Heart left ventricle (tissue), 16 donors: ENCODE measurements around the gene LAPTM5. TPM values are rescaled to one million over a fixed set of nuclear protein-coding genes. Genes with fewer than 3 reads are reported as not detected.

ENCODE experiments used
- ATAC-seq, 4 donors: fragments of 200-7000 bp; cut with Tn5 transposase; one replicate each; pipeline ENCODE4 v1.9.1; 2020 to 2022; ENCODE audit warnings: moderate library complexity in 4 of 4, mild to moderate bottlenecking in 3 of 4, moderate number of reproducible peaks in 1 of 4
- DNase-seq, 5 donors: peaks; one replicate each; pipeline ENCODE4 v3.0.0-alpha.2; 2020
- H3K27ac ChIP-seq, 12 donors: fragments of 200-600 bp; sonication (generic) in 4 of 12; one replicate each; pipeline versions ENCODE4 v1.5.0 to v1.8.0; 2016 to 2022; ENCODE audit warnings: mild to moderate bottlenecking in 2 of 12
- H3K27me3 ChIP-seq, 9 donors: fragments of 200-600 bp; sonication (generic) in 2 of 9; one replicate each; pipeline versions ENCODE4 v1.5.1 to v1.8.0; 2016 to 2022; ENCODE audit warnings: mild to moderate bottlenecking in 3 of 9
- H3K36me3 ChIP-seq, 9 donors: fragments of 200-600 bp; sonication (generic) in 2 of 9; one replicate each; pipeline versions ENCODE4 v1.5.0 to v1.8.0; 2018 to 2022; ENCODE audit warnings: mild to moderate bottlenecking in 2 of 9
- H3K4me1 ChIP-seq, 12 donors: fragments of 200-600 bp; sonication (generic) in 4 of 12; one replicate each; pipeline versions ENCODE4 v1.5.0 to v1.8.0; 2016 to 2022; ENCODE audit warnings: mild to moderate bottlenecking in 3 of 12
- H3K4me3 ChIP-seq, 12 donors: fragments of 200-600 bp; sonication (generic) in 4 of 12; one replicate each; pipeline versions ENCODE4 v1.5.0 to v1.8.0; 2017 to 2022; ENCODE audit warnings: mild to moderate bottlenecking in 9 of 12, moderate library complexity in 4 of 12
- H3K9me3 ChIP-seq, 12 donors: fragments of 200-600 bp; sonication (generic) in 4 of 12; one replicate each; pipeline versions ENCODE4 v1.5.0 to v1.8.0; 2016 to 2022; ENCODE audit warnings: mild to moderate bottlenecking in 1 of 12
- POLR2A ChIP-seq, 2 donors: fragments of 450-650 bp; IDR thresholded peaks; one replicate each; pipeline ENCODE4 v1.6.1; 2017; ENCODE audit warnings: antibody characterized with exemption in 2 of 2, mild to moderate bottlenecking in 2 of 2, moderate library complexity in 2 of 2
- WGBS, 4 donors: extraction: QIAGEN DNeasy Blood & Tissue Kit in 2 of 4; methylation state at CpG; one replicate each; pipeline versions ENCODE4 v1.1.5 to v1.1.7; 2013 to 2018; 5-methylcytosine and 5-hydroxymethylcytosine counted together
- intact Hi-C, 10 donors: fragments of 100-400 bp; cut with DNase I; formaldehyde crosslinking; loops; one replicate each; pipeline versions ENCODE4 v1.11.1 to v1.14.2; 2022
- polyA plus RNA-seq, 2 donors: library from polyadenylated mRNA; stranded (reverse); fragments of 200-250 nt; gene quantifications; one replicate each; pipeline ENCODE4 v1.2.3, GENCODE V29; 2013
- total RNA-seq, 9 donors: library from RNA; depleted of rRNA in 2 of 9; stranded (reverse); fragments of >200 nt in 2 of 9; fragmentation: NEBNext Ultra II Directional in 3 of 9; extraction: Animal tissue kit (Norgen Biotek cat#: 25700) in 3 of 9; gene quantifications; one replicate each; pipeline versions ENCODE4 v1.1.0 to v1.2.4, GENCODE V29; 2016 to 2023
- TF ChIP-seq, protein P1 (sequence below), 12 donors: fragments of 200-600 bp; sonication (generic) in 4 of 12; IDR thresholded peaks; one replicate each; pipeline versions ENCODE4 v1.5.0 to v1.8.0; 2018 to 2022; ENCODE audit warnings: antibody characterized with exemption in 12 of 12, mild to moderate bottlenecking in 5 of 12
- donor health status: ischemic (EF 13 %, LVEDD 7.1; RV severe dilation, severe dysfunction).
- donor health status: healthy with polysubstance abuse.
- donor health status: DM: no; HTN: yes; CAD: no.
- donor health status: DM: no; HTN: no; CAD: no.
- donor health status: ischemic (EF 25% LVEDD 6.9; RV normal size, moderate dysfunction).
- donor health status: ischemic (EF 25% LVEDD 5.7; RV mildly dilated, moderate dysfunction).
- donor health status: healthy.
- donor health status: DM: yes; HTN: yes; CAD: no.
- donor health status: ischemic (EF 35%, LVEDD 5.7; RV mildly dilated, moderate dysfunction).
- donor health status: nonischemic (EF 11% LVEDD 7.7; RV severe dilation, severe dysfunction).
- donor health status: DM: yes; HTN: yes; CAD: no.
- donor health status: PGD.
- donor health status: ischemic (EF 29% LVEDD 5.4; RV normal size, mild dysfunction).
- donor health status: nonischemic (EF 23%, LVEDD 6.1; RV moderate dilation, normal function).

Gene LAPTM5
- total and polyA plus RNA-seq, 11 donors: 6.9 to 260 (median 14.3) TPM

- H3K9me3 ChIP-seq: no peaks in the 10 kb centered on the region
- H3K27me3 ChIP-seq: no peaks in the 10 kb centered on the region
- H3K4me1 ChIP-seq: peaks cover 0 to 8% (median 0%) of the 10 kb centered on the region in 12 donors
- H3K27ac ChIP-seq: peak overlapping the region in 1 of 12 donors; percentile 10
- no peak overlapping the region for H3K4me3 ChIP-seq
- no peak for DNase-seq
- TF ChIP-seq, protein P1, sequence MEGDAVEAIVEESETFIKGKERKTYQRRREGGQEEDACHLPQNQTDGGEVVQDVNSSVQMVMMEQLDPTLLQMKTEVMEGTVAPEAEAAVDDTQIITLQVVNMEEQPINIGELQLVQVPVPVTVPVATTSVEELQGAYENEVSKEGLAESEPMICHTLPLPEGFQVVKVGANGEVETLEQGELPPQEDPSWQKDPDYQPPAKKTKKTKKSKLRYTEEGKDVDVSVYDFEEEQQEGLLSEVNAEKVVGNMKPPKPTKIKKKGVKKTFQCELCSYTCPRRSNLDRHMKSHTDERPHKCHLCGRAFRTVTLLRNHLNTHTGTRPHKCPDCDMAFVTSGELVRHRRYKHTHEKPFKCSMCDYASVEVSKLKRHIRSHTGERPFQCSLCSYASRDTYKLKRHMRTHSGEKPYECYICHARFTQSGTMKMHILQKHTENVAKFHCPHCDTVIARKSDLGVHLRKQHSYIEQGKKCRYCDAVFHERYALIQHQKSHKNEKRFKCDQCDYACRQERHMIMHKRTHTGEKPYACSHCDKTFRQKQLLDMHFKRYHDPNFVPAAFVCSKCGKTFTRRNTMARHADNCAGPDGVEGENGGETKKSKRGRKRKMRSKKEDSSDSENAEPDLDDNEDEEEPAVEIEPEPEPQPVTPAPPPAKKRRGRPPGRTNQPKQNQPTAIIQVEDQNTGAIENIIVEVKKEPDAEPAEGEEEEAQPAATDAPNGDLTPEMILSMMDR (IDR thresholded peaks at IDR 0.05): no peak
- TF ChIP-seq POLR2A (IDR thresholded peaks at IDR 0.05): no peak
- intact Hi-C loops: loop anchor here in 1 of 10 donors (5.0 kb wide), 1 partner anchor 195 kb away; no protein-coding TSS in a partner anchor
- H3K36me3 ChIP-seq: peaks cover 0 to 51% (median 0%) of the 10 kb centered on the region in 9 donors
- 78 to 86% (median 81%) methylated on average over 6 to 10 of the region's 10 CpGs for WGBS, 4 donors
- ATAC-seq: no peak
These were observed 25.1 kb downstream of the LAPTM5 start for GRCh38 chr1:30732277-30732996.

DNA sequence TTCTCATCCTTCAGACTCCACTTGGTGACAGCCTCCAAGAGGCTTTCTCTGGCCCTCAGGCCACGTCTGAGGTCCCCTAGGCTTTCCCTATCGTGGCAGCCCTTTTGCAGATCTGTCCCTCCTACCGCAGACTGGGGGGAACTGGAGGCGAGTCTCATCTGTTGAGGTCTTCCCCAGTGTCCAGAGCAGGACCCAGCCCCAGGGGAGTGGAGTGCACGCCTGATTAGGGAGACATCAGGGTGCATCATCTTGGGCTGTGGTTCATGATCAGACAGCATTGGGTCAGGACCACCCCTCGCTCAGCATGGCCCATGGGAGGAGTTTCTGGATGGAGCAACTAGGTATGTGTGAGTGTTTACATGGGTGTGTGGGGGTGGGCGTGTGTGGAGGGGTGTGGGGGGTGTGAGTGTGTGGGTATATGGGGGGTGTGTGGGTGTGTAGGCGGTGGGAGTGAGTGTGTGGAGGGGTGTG is 25.7 kb downstream of the LAPTM5 start:
- intact Hi-C loops: loop anchor here in 1 of 10 donors (5.0 kb wide), 1 partner anchor 195 kb away; no protein-coding TSS in a partner anchor
- Histone ChIP-seq H3K27ac (no peak overlapping the region), H3K27me3 (no peaks in the 10 kb centered on the region), H3K36me3 (peaks cover 0 to 45% (median 0%) of the 10 kb centered on the region in 9 donors), H3K9me3 (no peaks in the 10 kb centered on the region), H3K4me1 (peaks cover 0 to 8% (median 0%) of the 10 kb centered on the region in 12 donors), H3K4me3 (no peak overlapping the region)
- no peak for TF ChIP-seq POLR2A (IDR thresholded peaks at IDR 0.05)
- TF ChIP-seq, protein P1 (IDR thresholded peaks at IDR 0.05): no peak
- peak in 1 of 4 donors; percentile 7 for ATAC-seq
- no peak for DNase-seq
- WGBS, 4 donors: 82 to 87% (median 83%) methylated on average over 8 of the region's 8 CpGs

DNA sequence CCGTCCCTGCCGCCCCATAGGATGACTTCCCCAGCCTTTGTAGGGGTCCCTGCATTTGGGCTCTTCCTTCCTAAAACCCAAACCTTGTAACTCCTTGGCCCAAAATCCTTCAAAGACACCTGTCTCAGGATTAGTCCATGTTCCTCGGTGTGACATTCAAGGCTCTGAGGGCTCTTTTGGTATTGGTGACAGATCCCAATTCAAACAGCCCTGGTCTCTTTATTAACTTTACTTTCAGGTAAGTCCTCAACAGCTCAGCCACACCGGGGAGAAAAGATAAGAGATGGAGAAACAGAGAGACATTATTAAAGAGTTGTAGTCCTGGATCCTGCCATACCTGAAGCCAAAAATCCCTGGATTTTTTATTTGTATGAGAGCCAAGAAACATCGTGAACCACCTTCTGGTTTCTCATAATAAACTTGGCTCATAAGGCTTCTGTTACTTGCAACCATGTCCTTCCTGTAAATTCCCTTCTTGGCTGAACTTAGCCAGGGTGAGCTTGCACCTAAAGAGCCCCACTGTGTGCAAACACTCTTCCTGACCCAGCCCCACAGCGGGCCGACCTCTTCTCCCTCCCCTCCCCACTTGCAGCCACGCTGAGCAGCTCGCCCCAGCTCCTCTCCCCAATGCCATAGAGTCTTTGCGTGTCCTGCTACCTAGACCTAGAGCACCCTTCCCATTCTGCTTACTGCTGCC is 26.3 kb downstream of the LAPTM5 start:
- Histone ChIP-seq H3K27ac (no peak overlapping the region), H3K36me3 (peaks cover 0 to 39% (median 0%) of the 10 kb centered on the region in 9 donors), H3K4me1 (peaks cover 0 to 8% (median 0%) of the 10 kb centered on the region in 12 donors), H3K4me3 (no peak overlapping the region), H3K9me3 (no peaks in the 10 kb centered on the region), H3K27me3 (no peaks in the 10 kb centered on the region)
- WGBS, 4 donors: 76 to 86% (median 83%) methylated on average over 10 of the region's 10 CpGs
- DNase-seq: no peak
- intact Hi-C loops: loop anchor here in 1 of 10 donors (5.0 kb wide), 1 partner anchor 196 kb away; no protein-coding TSS in a partner anchor
- TF ChIP-seq POLR2A (IDR thresholded peaks at IDR 0.05): no peak
- TF ChIP-seq, protein P1 (IDR thresholded peaks at IDR 0.05): no peak
- no peak for ATAC-seq
